Measurements from ENCODE around the gene THPO.

The THPO gene

DNA sequence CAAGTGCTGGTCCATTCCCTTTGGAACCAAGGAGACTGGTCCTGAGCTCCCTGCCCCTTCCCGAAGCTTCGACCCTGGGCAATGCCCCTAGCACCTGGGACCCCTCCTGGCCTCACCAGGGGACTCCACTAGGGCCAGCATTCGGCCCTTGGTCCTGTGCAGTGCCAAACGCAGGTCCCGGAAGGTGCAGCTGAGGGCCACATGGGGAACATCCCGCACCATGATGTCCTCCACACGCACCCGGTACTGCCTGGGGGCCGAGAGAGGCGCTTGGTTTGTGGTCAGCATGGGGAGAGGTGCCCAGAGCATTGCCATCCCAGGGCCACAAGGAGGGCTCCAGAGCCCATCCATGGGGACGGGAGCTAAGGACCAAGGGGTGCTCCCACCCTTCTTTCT is 24.5 kb downstream of the THPO start:
- Histone ChIP-seq H3K9ac (ENCODE audit: low read depth, low read length) (no peak overlapping the region), H3K4me1 (ENCODE audit: insufficient read depth, low read length) (peaks cover 4% of the 10 kb centered on the region), H3K36me3 (ENCODE audit: insufficient read depth, low read length) (no peaks in the 10 kb centered on the region), H3K9me3 (ENCODE audit: control insufficient read depth, insufficient read depth, low read length) (no peaks in the 10 kb centered on the region)

DNA sequence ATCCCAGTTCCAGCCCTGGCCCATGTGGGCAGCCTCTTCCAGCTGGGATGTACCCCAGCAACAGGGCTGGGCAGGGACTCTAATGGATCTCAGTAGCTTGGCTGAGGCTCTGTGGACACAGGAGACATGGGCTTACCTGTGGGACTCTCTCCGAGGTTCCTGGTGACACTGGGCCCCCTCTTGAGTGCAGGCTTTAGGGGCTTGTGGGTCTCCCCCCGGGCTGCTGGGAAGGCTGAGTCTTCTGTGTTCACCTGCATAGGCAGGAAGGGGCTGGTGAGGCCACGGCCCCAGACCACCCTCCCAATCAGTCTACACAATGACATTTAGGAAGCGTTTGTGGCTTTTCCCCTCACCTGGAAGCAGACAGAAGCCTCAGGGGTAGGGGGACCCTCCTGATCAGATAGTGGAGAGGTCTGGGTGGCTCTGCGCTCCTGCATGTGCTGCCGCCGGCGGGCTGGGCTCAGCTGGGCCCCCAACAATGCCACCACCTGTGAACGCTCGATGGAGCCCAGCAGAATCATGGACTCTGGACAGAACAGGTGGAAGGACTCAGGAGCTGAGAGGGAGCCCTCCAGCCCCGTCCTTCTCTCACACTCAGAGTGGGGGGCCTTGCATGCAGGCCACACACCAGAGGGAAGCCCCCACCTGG is 25.0 kb downstream of the THPO start:
- no peaks in the 10 kb centered on the region for H3K36me3 ChIP-seq (ENCODE audit: insufficient read depth, low read length)
- H3K9me3 ChIP-seq (ENCODE audit: control insufficient read depth, insufficient read depth, low read length): no peaks in the 10 kb centered on the region
- peaks cover 4% of the 10 kb centered on the region for H3K4me1 ChIP-seq (ENCODE audit: insufficient read depth, low read length)
- H3K9ac ChIP-seq (ENCODE audit: low read depth, low read length): no peak overlapping the region

DNA sequence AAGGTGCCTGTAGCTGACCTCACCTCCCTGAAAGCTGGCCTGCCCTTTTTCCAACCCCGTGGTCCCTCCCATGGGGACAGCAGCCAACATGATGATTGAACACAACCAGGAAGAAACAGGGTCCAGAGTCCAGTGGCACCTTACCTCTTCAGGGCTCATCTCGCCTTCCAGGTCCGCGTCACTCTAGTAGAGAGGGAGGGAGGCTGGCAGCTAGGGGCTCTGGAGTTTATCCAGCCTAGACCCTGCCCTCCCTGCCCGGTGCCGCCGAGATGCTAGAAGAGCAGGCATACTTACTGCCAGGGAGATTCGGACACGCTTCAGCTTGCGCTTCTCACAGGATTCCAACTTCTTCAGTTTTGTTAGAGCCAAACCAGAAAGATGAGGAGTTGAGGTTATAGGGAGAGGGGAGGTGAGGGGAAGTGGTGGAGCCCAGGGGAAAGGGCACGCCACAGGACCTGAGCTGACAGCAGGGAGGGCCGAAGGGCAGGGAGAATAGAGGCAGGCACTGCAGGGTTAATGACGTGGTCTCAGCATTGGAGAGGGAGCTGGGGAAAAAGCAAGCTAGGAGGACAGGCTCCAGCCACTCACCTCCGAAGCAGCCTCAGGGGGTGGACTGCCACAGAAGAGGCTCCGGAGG is 25.7 kb downstream of the THPO start:
- no peaks in the 10 kb centered on the region for H3K36me3 ChIP-seq (ENCODE audit: insufficient read depth, low read length)
- no peak overlapping the region for H3K9ac ChIP-seq (ENCODE audit: low read depth, low read length)
- H3K9me3 ChIP-seq (ENCODE audit: control insufficient read depth, insufficient read depth, low read length): no peaks in the 10 kb centered on the region
- peaks cover 4% of the 10 kb centered on the region for H3K4me1 ChIP-seq (ENCODE audit: insufficient read depth, low read length)

DNA sequence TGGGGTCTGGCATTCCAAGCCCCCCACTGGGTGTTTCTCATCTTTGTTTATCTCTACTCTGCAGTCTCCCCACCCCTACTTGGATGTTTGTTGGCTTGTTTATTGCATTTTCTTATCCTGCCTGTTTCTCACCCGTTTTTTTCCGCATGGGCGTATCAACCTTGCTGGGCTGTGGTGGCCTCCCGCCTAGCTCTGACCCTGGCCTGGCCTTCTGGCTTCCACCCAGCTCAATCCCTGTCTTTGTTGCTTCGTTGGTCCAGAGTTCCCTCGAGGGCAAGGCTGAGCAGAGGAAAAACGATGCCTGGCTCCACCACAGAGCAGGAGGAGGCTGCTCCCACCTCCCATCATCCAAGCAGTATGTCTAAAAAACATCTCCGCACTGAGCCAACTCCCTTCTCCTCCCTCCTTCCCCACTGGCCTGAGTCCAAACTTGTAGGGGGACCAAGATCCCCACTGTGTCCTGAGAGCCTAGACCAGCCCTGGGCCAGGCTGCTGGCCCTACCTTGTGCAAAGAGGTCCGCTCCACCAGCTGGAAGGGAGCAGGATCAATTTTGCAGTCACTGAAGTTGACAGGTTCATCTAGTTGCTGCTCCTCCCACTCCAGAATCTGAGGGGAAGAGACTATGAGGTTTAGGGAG is 26.4 kb downstream of the THPO start:
- Histone ChIP-seq H3K4me1 (ENCODE audit: insufficient read depth, low read length) (peaks cover 4% of the 10 kb centered on the region), H3K9ac (ENCODE audit: low read depth, low read length) (no peak overlapping the region), H3K36me3 (ENCODE audit: insufficient read depth, low read length) (no peaks in the 10 kb centered on the region), H3K9me3 (ENCODE audit: control insufficient read depth, insufficient read depth, low read length) (no peaks in the 10 kb centered on the region)

DNA sequence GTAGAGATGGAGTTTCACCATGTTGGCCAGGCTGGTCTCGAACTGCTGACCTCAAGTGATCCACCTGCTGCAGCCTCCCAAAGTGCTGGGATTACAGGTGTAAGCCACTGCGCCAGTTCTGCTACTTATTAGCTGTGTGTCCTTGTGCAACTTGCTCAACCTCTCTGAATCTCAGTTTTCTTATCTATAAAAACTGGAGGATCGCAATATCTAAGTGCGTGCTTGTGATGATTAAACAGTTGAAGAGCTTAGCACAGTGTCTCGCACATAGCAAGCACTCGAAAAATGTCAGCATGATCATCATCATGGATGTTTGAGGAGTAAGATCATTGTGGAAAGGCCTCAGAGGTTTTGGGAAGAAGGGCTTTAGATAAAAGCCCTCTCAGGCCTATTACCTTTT is 27.4 kb downstream of the THPO start:
- Histone ChIP-seq H3K9ac (ENCODE audit: low read depth, low read length) (no peak overlapping the region), H3K36me3 (ENCODE audit: insufficient read depth, low read length) (no peaks in the 10 kb centered on the region), H3K9me3 (ENCODE audit: control insufficient read depth, insufficient read depth, low read length) (no peaks in the 10 kb centered on the region), H3K4me1 (ENCODE audit: insufficient read depth, low read length) (peaks cover 10% of the 10 kb centered on the region)

DNA sequence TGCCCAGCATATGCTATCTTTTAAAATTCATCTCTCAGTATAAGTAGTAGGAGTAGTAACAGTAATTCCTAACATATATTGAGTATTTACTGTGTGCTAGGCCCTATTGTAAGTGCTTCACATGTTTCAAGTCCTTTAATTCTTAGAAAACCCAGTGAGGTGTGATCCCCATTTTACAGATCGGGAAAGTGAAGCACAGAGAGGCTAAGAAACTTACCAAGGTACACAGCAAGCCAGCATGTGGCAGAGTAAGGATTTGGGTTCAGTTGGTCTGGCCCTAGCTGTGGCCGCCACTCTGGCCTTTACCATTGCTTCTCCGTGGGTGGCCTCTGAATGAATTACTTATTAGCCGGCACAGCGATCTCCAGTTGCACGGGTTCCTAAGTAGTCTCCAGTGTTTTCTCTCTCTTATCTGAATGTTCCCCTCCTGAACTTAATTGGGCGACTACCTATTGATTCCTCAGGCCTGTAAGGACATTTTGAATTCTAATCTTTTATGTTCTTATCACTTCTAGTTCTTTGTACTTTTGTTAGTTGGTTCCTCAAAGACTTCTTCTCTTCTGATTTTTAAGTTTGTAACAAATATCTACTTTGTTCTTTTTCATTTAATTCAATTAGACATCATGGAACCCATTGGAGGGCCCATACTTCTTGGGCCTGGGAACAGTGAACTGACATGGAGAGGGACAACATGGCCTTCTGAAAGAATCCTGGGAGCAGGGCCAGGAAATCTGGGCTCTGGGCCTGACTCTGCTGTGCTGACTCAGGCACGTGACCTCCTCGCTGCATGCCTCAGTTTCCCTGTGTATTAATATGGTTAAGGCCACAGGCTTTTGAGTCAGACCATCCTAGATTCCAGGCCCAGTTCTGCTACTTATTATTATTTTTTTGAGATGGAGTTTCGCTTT is 28.2 kb downstream of the THPO start:
- no peaks in the 10 kb centered on the region for H3K36me3 ChIP-seq (ENCODE audit: insufficient read depth, low read length)
- H3K9ac ChIP-seq (ENCODE audit: low read depth, low read length): no peak overlapping the region
- no peaks in the 10 kb centered on the region for H3K9me3 ChIP-seq (ENCODE audit: control insufficient read depth, insufficient read depth, low read length)
- H3K4me1 ChIP-seq (ENCODE audit: insufficient read depth, low read length): peaks cover 15% of the 10 kb centered on the region

DNA sequence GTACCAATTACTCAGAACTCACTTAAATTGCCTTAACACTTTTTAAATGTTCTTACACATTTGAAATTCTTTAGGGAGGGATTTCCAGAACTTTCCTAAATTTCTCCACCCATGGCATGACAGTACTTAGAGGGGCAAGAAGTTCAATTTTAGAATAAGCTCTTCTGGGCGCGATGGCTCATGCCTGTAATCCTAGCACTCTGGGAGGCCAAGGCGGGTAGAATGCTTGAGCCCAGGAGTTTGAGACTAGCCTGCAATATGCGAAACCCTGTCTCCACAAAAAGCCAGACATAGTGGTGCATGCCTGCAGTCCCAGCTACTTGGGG is 30.0 kb downstream of the THPO start:
- no peak overlapping the region for H3K9ac ChIP-seq (ENCODE audit: low read depth, low read length)
- no peaks in the 10 kb centered on the region for H3K36me3 ChIP-seq (ENCODE audit: insufficient read depth, low read length)
- peaks cover 14% of the 10 kb centered on the region for H3K4me1 ChIP-seq (ENCODE audit: insufficient read depth, low read length)
- H3K9me3 ChIP-seq (ENCODE audit: control insufficient read depth, insufficient read depth, low read length): no peaks in the 10 kb centered on the region

DNA sequence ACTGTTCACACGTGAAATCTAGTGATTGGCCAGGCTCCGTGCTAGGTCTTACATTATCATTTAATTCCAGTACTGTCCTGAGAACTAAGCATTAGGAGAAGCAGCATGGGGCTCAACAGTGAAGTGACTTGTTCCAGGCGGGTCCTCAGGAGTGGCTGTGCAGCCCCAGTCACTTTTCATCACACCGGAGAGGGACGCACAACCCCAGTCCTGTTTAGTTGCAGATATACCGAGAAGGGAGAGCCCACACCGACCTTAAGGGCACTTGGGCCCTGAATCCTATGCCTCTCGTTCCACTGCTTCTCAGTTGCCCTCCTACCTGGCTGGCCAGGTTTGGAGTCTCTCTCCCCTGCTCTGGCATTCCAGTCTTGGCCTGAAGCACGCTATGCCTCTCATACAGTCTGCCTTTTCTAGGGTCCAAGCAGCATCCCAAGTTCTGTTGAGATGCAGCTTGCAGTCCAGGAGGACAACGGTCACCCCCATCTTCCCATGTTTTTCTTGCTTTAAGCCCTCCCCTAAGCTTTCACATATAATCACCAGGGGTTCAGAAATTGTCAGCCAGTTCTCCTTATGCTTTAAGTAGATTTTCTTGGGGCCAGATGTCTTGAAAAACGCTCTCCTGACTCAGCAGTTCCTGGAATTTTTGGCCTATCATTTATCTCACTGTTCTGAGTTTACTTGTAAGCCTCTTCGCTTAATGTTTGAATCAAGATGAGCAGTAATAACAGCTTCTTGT is 30.5 kb downstream of the THPO start:
- no peaks in the 10 kb centered on the region for H3K36me3 ChIP-seq (ENCODE audit: insufficient read depth, low read length)
- H3K4me1 ChIP-seq (ENCODE audit: insufficient read depth, low read length): peaks cover 14% of the 10 kb centered on the region
- H3K9ac ChIP-seq (ENCODE audit: low read depth, low read length): no peak overlapping the region
- no peaks in the 10 kb centered on the region for H3K9me3 ChIP-seq (ENCODE audit: control insufficient read depth, insufficient read depth, low read length)

DNA sequence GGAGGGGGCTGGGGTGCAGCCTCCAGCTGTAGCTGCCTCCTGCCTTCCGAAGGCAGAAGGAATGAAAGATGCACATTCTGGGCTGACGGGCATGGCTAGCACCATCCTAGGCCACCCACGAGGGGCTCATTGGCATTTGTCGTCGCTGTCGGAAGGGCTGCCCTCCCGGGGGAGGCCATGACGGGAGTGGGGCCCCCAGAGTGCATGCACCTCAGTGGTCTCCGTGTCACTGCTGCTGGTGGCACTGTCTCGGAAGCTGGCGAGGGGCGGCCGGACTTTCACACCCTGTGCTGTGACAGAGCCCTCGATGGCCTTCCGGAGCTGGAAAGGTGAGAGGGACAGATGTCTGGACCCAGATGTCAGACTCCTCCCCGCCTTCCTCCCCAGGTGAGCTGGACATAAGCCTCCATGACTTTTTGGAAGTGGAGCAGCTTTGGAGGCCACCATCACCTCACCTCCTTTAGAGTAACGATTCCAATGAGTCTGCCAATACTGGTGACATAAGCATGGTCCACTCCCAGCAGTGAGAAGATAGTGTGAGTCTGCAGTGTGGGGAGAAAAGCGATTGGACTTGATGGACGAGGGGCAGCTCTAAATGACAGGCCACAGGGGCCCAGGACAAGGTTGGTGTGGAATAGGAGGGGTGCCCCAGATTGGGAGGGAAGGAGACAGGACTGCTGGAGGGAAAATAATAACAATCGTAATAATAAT is 31.4 kb downstream of the THPO start:
- H3K9me3 ChIP-seq (ENCODE audit: control insufficient read depth, insufficient read depth, low read length): no peaks in the 10 kb centered on the region
- no peak overlapping the region for H3K9ac ChIP-seq (ENCODE audit: low read depth, low read length)
- no peaks in the 10 kb centered on the region for H3K36me3 ChIP-seq (ENCODE audit: insufficient read depth, low read length)
- peaks cover 16% of the 10 kb centered on the region for H3K4me1 ChIP-seq (ENCODE audit: insufficient read depth, low read length)

DNA sequence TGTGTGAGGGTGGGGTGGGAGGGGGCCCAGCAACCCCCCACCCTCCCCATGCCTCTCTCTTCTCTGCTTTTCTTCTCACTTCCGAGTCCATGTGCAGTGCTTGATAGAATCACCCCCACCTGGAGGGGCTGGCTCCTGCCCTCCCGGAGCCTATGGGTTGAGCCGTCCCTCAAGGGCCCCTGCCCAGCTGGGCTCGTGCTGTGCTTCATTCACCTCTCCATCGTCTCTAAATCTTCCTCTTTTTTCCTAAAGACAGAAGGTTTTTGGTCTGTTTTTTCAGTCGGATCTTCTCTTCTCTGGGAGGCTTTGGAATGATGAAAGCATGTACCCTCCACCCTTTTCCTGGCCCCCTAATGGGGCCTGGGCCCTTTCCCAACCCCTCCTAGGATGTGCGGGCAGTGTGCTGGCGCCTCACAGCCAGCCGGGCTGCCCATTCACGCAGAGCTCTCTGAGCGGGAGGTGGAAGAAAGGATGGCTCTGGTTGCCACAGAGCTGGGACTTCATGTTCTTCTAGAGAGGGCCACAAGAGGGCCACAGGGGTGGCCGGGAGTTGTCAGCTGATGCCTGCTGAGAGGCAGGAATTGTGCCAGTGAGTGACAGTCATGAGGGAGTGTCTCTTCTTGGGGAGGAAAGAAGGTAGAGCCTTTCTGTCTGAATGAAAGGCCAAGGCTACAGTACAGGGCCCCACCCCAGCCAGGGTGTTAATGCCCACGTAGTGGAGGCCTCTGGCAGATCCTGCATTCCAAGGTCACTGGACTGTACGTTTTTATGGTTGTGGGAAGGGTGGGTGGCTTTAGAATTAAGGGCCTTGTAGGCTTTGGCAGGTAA is 32.5 kb downstream of the THPO start:
- Histone ChIP-seq H3K4me1 (ENCODE audit: insufficient read depth, low read length) (peaks cover 26% of the 10 kb centered on the region), H3K36me3 (ENCODE audit: insufficient read depth, low read length) (no peaks in the 10 kb centered on the region), H3K9ac (ENCODE audit: low read depth, low read length) (no peak overlapping the region), H3K9me3 (ENCODE audit: control insufficient read depth, insufficient read depth, low read length) (no peaks in the 10 kb centered on the region)

DNA sequence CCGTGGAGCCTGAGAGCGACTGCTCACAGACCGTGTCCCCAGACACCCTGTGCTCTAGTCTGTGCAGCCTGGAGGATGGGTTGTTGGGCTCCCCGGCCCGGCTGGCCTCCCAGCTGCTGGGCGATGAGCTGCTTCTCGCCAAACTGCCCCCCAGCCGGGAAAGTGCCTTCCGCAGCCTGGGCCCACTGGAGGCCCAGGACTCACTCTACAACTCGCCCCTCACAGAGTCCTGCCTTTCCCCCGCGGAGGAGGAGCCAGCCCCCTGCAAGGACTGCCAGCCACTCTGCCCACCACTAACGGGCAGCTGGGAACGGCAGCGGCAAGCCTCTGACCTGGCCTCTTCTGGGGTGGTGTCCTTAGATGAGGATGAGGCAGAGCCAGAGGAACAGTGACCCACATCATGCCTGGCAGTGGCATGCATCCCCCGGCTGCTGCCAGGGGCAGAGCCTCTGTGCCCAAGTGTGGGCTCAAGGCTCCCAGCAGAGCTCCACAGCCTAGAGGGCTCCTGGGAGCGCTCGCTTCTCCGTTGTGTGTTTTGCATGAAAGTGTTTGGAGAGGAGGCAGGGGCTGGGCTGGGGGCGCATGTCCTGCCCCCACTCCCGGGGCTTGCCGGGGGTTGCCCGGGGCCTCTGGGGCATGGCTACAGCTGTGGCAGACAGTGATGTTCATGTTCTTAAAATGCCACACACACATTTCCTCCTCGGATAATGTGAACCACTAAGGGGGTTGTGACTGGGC is 33.3 kb downstream of the THPO start:
- Histone ChIP-seq H3K4me1 (ENCODE audit: insufficient read depth, low read length) (peaks cover 28% of the 10 kb centered on the region), H3K9ac (ENCODE audit: low read depth, low read length) (no peak overlapping the region), H3K36me3 (ENCODE audit: insufficient read depth, low read length) (no peaks in the 10 kb centered on the region), H3K9me3 (ENCODE audit: control insufficient read depth, insufficient read depth, low read length) (no peaks in the 10 kb centered on the region)

DNA sequence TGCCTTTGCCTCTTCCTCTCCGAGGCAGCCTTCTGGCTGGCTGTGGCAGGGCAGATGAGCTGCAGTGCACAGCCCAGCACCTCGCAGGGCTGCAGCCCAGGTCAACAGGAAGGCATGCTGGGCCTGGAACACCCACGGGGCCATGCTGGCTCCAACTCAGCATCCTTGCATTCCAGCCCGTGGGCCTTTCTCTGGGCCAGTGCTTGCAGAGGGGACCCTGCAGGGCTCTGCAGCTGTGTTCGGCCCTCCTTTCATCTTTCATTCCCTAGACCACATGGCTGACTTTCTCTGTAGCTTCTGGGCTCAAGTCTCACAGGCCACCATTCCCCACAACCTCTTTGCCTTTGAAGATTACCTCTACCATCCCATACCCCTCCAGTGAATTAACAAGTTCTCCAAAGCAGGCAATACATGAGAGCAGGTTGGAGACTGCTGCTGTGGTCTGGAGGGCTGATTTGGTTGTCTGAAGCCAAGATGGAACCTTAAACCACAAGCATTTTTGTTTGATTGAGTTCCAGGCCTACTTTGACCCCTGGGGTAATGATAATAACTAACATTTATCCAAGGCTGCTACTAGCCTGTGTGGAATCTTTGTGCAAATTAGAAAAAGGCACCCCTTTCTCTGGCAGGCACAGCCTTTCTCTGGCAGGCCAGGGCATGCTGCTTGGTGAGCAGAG is 34.7 kb downstream of the THPO start:
- Histone ChIP-seq H3K36me3 (ENCODE audit: insufficient read depth, low read length) (no peaks in the 10 kb centered on the region), H3K4me1 (ENCODE audit: insufficient read depth, low read length) (peaks cover 28% of the 10 kb centered on the region), H3K9ac (ENCODE audit: low read depth, low read length) (no peak overlapping the region), H3K9me3 (ENCODE audit: control insufficient read depth, insufficient read depth, low read length) (no peaks in the 10 kb centered on the region)
